Measurements from ENCODE around the gene ZNF236.
"Not testable (repeated sequence)": the region's sequence is repeated elsewhere in the genome, so short reads cannot be mapped to it uniquely, and the experiment has no call there.

Gene ZNF236

GRCh38 chr18:76803814-76804213 is 18.5 kb upstream of the ZNF236 start:
- Histone ChIP-seq H3K9me3 (ENCODE audit: control insufficient read depth, insufficient read depth, low read length) (no peaks in the 10 kb centered on the region), H3K27me3 (ENCODE audit: control insufficient read depth, insufficient read depth, low read length) (no peaks in the 10 kb centered on the region), H3K4me1 (ENCODE audit: control insufficient read depth, insufficient read depth, low read length) (no peaks in the 10 kb centered on the region), H3K4me3 (ENCODE audit: low read depth, low read length) (no peak overlapping the region), H3K9ac (ENCODE audit: low read depth, low read length) (no peak overlapping the region), H3K36me3 (ENCODE audit: control insufficient read depth, insufficient read depth, low read length) (no peaks in the 10 kb centered on the region)

- Histone ChIP-seq H3K9ac (ENCODE audit: low read depth, low read length) (no peak overlapping the region), H3K4me1 (ENCODE audit: control insufficient read depth, insufficient read depth, low read length) (no peaks in the 10 kb centered on the region), H3K36me3 (ENCODE audit: control insufficient read depth, insufficient read depth, low read length) (no peaks in the 10 kb centered on the region), H3K27me3 (ENCODE audit: control insufficient read depth, insufficient read depth, low read length) (no peaks in the 10 kb centered on the region), H3K4me3 (ENCODE audit: low read depth, low read length) (no peak overlapping the region), H3K9me3 (ENCODE audit: control insufficient read depth, insufficient read depth, low read length) (no peaks in the 10 kb centered on the region)
Observed at GRCh38 chr18:76805221-76805620, 17.1 kb upstream of the ZNF236 start.

- no peak overlapping the region for H3K4me3 ChIP-seq (ENCODE audit: low read depth, low read length)
- H3K9ac ChIP-seq (ENCODE audit: low read depth, low read length), result no peak overlapping the region
- H3K4me1 ChIP-seq (ENCODE audit: control insufficient read depth, insufficient read depth, low read length), result no peaks in the 10 kb centered on the region
- H3K9me3 ChIP-seq (ENCODE audit: control insufficient read depth, insufficient read depth, low read length), result no peaks in the 10 kb centered on the region
- no peaks in the 10 kb centered on the region for H3K27me3 ChIP-seq (ENCODE audit: control insufficient read depth, insufficient read depth, low read length)
- H3K36me3 ChIP-seq (ENCODE audit: control insufficient read depth, insufficient read depth, low read length), result no peaks in the 10 kb centered on the region
Observed at GRCh38 chr18:76806301-76806700, 16.1 kb upstream of the ZNF236 start.

- Histone ChIP-seq H3K27me3 (ENCODE audit: control insufficient read depth, insufficient read depth, low read length) (no peaks in the 10 kb centered on the region), H3K9ac (ENCODE audit: low read depth, low read length) (no peak overlapping the region), H3K4me1 (ENCODE audit: control insufficient read depth, insufficient read depth, low read length) (no peaks in the 10 kb centered on the region), H3K36me3 (ENCODE audit: control insufficient read depth, insufficient read depth, low read length) (no peaks in the 10 kb centered on the region), H3K4me3 (ENCODE audit: low read depth, low read length) (no peak overlapping the region), H3K9me3 (ENCODE audit: control insufficient read depth, insufficient read depth, low read length) (no peaks in the 10 kb centered on the region)
Observed at GRCh38 chr18:76808561-76808960, 13.8 kb upstream of the ZNF236 start.

- H3K9me3 ChIP-seq (ENCODE audit: control insufficient read depth, insufficient read depth, low read length); H3K36me3 ChIP-seq (ENCODE audit: control insufficient read depth, insufficient read depth, low read length); H3K27me3 ChIP-seq (ENCODE audit: control insufficient read depth, insufficient read depth, low read length): not testable (repeated sequence)
Observed at GRCh38 chr18:76811530-76811929, 10.8 kb upstream of the ZNF236 start.

GRCh38 chr18:76814256-76814655 is 8.1 kb upstream of the ZNF236 start:
- Histone ChIP-seq H3K9ac (ENCODE audit: low read depth, low read length) (no peak overlapping the region), H3K4me1 (ENCODE audit: control insufficient read depth, insufficient read depth, low read length) (no peaks in the 10 kb centered on the region), H3K36me3 (ENCODE audit: control insufficient read depth, insufficient read depth, low read length) (no peaks in the 10 kb centered on the region), H3K27me3 (ENCODE audit: control insufficient read depth, insufficient read depth, low read length) (no peaks in the 10 kb centered on the region), H3K9me3 (ENCODE audit: control insufficient read depth, insufficient read depth, low read length) (no peaks in the 10 kb centered on the region), H3K4me3 (ENCODE audit: low read depth, low read length) (no peak overlapping the region)

More at GRCh38 chr18:76811530-76811929, 10.8 kb upstream of the ZNF236 start:
- not testable (repeated sequence) for H3K9ac ChIP-seq (ENCODE audit: low read depth, low read length); H3K4me1 ChIP-seq (ENCODE audit: control insufficient read depth, insufficient read depth, low read length); H3K4me3 ChIP-seq (ENCODE audit: low read depth, low read length)

- H3K36me3 ChIP-seq (ENCODE audit: control insufficient read depth, insufficient read depth, low read length), result peaks cover 3% of the 10 kb centered on the region
- no peaks in the 10 kb centered on the region for H3K4me1 ChIP-seq (ENCODE audit: control insufficient read depth, insufficient read depth, low read length)
- H3K9me3 ChIP-seq (ENCODE audit: control insufficient read depth, insufficient read depth, low read length), result no peaks in the 10 kb centered on the region
- H3K9ac ChIP-seq (ENCODE audit: low read depth, low read length), result no peak overlapping the region
- no peaks in the 10 kb centered on the region for H3K27me3 ChIP-seq (ENCODE audit: control insufficient read depth, insufficient read depth, low read length)
- H3K4me3 ChIP-seq (ENCODE audit: low read depth, low read length), result no peak overlapping the region
Observed at GRCh38 chr18:76816127-76816526, 6.2 kb upstream of the ZNF236 start.

GRCh38 chr18:76817888-76818611 is 4.3 kb upstream of the ZNF236 start:
- Histone ChIP-seq H3K27me3 (ENCODE audit: control insufficient read depth, insufficient read depth, low read length) (no peaks in the 10 kb centered on the region), H3K9ac (ENCODE audit: low read depth, low read length) (no peak overlapping the region), H3K4me3 (ENCODE audit: low read depth, low read length) (no peak overlapping the region), H3K36me3 (ENCODE audit: control insufficient read depth, insufficient read depth, low read length) (peaks cover 3% of the 10 kb centered on the region), H3K4me1 (ENCODE audit: control insufficient read depth, insufficient read depth, low read length) (no peaks in the 10 kb centered on the region), H3K9me3 (ENCODE audit: control insufficient read depth, insufficient read depth, low read length) (no peaks in the 10 kb centered on the region)

GRCh38 chr18:76819411-76820136 is 2.8 kb upstream of the ZNF236 start:
- H3K9ac ChIP-seq (ENCODE audit: low read depth, low read length), result no peak overlapping the region
- H3K4me3 ChIP-seq (ENCODE audit: low read depth, low read length), result no peak overlapping the region
- peaks cover 2% of the 10 kb centered on the region for H3K4me1 ChIP-seq (ENCODE audit: control insufficient read depth, insufficient read depth, low read length)
- H3K27me3 ChIP-seq (ENCODE audit: control insufficient read depth, insufficient read depth, low read length), result no peaks in the 10 kb centered on the region
- H3K36me3 ChIP-seq (ENCODE audit: control insufficient read depth, insufficient read depth, low read length), result peaks cover 3% of the 10 kb centered on the region
- no peaks in the 10 kb centered on the region for H3K9me3 ChIP-seq (ENCODE audit: control insufficient read depth, insufficient read depth, low read length)

- Histone ChIP-seq H3K9me3 (ENCODE audit: control insufficient read depth, insufficient read depth, low read length) (no peaks in the 10 kb centered on the region), H3K27me3 (ENCODE audit: control insufficient read depth, insufficient read depth, low read length) (no peaks in the 10 kb centered on the region), H3K9ac (ENCODE audit: low read depth, low read length) (peak overlapping the region; percentile 81), H3K4me1 (ENCODE audit: control insufficient read depth, insufficient read depth, low read length) (peaks cover 2% of the 10 kb centered on the region), H3K4me3 (ENCODE audit: low read depth, low read length) (peak overlapping the region; percentile 93), H3K36me3 (ENCODE audit: control insufficient read depth, insufficient read depth, low read length) (peaks cover 3% of the 10 kb centered on the region)
Observed at GRCh38 chr18:76821356-76821874, 942 bp upstream of the ZNF236 start.

GRCh38 chr18:76821875-76822505 is 367 bp upstream of the ZNF236 start:
- Histone ChIP-seq H3K9ac (ENCODE audit: low read depth, low read length) (peak overlapping the region; percentile 81), H3K27me3 (ENCODE audit: control insufficient read depth, insufficient read depth, low read length) (no peaks in the 10 kb centered on the region), H3K36me3 (ENCODE audit: control insufficient read depth, insufficient read depth, low read length) (peaks cover 3% of the 10 kb centered on the region), H3K4me1 (ENCODE audit: control insufficient read depth, insufficient read depth, low read length) (peaks cover 2% of the 10 kb centered on the region), H3K9me3 (ENCODE audit: control insufficient read depth, insufficient read depth, low read length) (no peaks in the 10 kb centered on the region), H3K4me3 (ENCODE audit: low read depth, low read length) (peak overlapping the region; percentile 93)
